ENCODE results near the gene SLC6A19.

SLC6A19 gene

DNA sequence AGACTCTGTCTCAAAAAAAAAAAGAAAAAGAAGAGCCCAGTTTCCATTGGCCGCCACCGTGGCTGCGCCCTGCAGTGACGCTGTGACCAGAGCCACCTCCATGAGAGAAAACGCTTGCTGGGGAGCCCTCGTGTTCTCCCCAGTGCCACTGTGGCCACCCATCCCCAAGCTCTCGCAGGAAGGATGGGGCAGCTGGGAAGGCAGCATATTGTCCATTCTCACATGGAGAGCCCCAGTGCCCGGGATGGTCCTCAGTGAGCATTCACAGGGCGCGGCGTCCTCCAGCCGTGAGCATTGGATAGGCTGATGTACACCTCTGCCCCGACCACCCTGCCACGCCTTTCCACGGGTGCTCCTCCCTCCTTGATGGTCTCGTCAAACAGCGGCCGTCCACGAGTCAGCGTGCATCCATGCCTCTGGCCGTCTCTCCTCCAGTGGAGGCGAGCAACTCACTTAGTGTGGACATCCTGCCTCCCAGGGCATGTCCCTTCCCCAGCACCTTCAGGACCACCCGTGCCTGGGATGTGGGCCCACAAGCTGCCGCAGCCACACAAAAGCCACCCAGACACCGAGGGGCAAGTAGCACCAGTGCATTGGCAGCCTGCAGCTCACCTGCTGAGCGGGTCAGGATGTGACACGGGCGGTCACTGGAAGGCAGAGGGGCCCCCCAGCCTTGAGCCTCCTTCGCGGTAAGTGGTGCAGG is 23.4 kb upstream of the SLC6A19 start:
- in situ Hi-C loops (cut with HindIII; ENCODE audit: low sequenced_read_pairs): no loop called here

DNA sequence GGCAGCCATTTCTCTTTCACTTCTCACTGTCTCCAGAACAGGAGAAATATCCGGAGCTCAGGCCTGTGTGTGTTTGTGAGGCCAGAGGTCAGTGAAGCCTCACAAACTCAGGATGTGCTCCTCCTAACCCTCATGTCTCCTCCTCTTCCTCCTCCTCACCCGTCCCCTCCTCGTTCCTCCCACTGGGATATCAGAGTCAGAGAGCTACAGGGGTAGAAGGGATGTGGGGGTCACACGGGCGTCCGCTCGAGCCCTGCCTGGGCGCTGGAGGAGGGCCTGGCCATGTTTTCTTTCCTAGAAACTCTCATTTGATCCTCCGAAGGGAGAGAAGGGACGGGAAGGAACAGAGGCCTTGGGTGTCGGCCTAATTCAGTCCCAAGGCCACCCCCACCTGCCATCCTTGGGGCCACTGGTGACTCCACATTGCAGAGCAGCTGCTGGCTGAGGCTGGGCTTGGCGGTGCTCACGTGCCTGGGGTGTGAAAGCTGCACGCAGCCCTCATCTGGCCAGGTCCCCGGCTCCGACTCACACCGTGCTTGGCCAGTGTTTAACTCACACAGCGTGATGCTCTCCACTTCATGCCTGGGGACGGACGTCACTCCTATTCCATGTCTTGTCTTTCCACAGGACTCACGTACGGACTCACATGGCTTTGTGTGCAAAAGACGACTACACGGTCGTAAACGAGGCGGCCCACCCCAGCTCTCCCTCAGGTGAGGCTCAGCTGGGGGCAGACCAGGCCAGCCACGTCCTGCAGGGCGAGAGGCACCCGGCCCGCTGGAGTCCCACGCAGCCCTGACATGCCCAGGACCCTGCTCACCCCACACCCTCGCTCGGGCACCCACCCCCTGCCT is 22.6 kb upstream of the SLC6A19 start:
- in situ Hi-C loops (cut with HindIII; ENCODE audit: low sequenced_read_pairs): no loop called here

DNA sequence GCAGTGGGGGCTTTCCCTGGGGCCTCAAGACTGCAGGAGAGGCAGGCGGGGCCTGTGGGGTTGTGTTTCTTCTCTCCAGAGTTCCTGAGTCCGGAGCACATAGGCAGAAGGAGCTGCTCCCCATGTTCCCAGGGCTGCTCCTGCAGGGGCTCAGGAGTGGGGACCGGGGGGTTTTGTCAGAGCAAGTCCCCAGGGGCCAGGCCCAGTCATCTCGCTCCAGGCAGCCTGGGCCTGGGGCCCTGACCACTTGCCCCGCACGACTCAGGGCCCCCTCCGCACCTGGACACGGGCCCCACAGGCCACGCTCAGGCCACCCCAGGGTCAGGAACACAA is 22.0 kb upstream of the SLC6A19 start:
- in situ Hi-C loops (cut with HindIII; ENCODE audit: low sequenced_read_pairs): no loop called here

DNA sequence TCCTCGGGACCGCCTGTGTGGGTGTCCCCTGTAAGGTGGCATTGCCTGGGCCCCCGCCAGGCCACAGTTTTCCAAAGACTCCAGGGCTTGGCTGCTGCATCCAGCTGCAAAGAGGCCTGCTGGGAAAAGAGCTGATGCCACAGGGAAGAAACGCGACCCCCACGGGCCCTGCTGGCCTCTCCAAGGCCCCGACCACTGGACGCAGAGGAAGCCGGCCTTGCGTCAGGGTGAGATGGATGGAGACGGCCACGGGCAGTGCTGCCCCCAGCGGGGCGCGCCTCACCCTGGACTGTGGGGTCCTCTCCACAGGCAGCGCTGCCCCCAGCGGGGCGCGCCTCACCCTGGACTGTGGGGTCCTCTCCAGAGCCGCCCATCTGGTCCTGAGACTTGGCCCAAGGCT is 21.3 kb upstream of the SLC6A19 start:
- in situ Hi-C loops (cut with HindIII; ENCODE audit: low sequenced_read_pairs): no loop called here

DNA sequence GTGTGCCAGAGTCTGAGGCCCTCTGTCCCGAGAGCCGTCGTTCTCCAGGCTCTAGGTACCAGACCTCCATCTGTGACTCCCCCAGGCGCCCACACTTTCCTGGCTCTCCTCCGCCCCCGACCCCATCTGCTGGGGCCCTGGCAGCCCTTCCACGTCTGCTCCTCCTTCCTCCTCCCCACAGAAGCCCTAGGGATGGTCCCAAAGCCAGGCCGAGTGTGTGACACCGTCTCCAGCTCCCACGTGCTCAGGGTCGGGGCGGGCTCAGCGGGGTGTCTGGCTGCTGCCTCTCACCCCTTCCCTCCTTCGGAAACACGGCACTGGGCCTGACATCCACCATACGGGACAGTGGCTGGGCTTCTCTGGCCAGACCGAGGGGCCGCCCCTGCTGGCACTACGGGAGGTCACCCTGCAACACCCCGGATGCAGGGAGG is 20.5 kb upstream of the SLC6A19 start:
- in situ Hi-C loops (cut with HindIII; ENCODE audit: low sequenced_read_pairs): no loop called here

DNA sequence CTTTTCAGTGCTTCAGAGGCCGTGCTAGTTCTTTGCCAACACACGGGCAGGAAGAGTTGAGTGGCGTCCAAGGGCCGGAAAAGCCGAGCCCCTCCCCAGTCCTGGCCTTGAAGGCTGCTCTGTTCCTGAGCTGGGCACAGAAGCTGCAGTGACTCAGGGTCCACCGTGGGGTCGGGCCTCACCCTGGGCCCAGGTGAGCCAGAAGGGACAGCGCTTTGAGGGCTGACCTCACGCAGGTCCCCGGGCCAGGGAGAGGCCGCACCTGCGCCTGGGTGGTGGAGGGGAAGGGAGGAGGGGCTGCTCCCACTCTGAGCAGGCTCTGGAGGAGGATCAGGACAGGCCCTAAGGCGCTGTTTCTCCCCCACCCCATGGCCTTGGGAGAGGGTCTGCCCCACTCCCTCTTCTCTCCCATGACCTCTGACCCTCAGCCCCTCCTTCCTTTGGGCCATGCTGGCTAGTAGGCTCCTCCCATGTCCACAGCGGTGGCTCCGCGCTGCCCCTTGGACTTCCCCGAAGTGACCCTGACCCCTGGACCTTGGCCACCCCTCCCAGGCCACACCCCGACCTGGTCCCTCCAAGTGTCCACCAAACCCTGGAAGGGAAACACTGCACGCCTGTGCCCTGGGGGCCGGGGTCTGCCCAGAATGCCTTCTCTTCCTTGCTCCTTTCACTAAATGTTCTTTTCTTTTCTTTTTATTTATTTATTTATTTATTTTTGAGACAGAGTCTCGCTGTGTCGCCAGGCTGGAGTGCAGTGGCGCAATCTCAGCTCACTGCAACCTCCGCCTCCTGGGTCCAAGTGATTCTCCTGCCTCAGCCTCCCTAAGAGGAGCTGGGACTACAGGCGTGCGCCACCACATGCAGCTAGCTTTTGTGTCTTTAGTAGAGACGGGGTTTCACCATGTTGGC is 19.7 kb upstream of the SLC6A19 start:
- in situ Hi-C loops (cut with HindIII; ENCODE audit: low sequenced_read_pairs): no loop called here

DNA sequence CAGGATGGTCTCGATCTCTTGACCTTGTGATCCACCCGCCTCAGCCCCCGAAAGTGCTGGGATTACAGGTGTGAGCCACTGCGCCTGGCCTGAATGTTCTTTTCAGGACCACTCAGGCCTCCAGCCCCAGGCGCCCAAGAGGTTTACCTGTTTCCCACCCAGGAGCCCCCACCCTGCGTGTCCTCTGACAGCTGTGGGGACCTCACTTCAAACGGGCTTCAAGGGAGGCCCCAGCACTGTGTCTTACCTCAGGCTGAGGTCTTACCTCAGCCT is 19.1 kb upstream of the SLC6A19 start:
- in situ Hi-C loops (cut with HindIII; ENCODE audit: low sequenced_read_pairs): no loop called here

DNA sequence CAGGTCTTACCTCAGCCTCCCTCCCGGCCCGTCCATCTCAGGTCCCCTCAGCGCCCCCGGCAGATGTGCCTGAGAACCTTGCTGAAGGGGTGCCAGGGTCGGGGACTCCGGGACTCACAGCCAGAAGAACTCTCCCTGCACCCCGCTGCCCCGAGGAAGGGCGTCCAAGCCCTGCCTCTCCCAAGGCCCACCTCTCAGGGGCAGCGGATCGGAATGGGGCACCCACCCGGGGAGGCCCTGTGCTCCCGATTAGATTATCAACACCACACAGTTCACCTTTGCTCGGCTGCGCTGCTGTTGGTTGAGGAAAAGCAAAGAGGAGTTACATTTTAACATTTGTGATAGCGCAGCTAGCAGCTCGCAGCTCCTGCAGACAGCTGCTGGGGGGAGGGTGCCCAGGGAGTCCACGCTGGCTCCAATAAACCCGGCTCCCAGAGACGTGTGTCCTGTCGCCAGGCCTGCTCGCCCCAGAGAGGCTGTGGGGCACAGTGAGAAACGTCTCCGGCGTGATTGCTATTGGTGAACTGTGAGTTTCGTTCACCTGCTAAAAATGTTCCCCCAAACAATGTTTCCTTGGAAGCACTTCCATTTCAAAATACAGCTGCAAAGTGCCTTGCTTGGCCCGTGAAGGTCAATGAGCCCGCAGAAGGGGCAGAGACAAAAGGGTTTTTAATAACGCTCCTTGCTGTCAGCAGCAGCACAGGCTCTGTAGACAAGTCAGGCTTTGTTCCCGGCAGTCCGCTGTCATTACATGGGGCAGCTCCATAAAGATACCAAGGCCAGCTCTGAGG is 18.6 kb upstream of the SLC6A19 start:
- in situ Hi-C loops (cut with HindIII; ENCODE audit: low sequenced_read_pairs): no loop called here

DNA sequence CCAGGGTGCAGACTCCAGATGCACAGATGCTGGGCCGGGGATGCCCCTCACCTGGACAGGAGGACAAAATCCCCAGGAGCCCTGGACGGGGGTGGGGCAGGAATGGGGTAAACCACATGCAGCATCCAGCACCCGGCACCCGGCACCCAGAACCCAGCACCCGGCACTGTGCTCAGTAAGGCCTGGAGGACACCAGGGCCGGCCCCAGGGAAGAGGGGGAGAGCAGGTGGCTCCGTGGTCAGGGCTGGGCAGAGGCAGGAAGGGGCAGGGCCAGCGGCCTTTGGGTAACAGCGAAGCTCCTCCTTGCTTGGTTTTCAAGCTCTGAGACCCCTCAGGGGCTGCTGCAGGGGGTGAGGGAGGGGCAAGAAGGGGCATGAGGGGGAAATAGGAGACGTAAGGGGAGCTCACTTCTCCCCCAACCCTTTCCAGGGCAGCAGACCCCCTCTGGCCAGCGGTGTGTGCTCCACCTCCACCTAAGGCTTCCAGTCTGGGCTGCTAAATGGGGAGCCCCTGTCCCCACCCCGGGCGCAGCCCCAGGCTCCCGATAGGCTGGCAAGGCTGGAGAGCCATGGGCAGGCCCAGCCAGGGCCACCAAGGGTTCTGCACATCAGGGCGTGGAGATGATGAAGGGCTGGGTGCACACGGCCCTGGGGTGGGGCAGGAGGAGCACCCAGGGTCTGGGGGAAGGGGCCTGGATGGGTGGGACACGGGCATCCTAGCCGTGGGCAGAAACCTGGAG is 17.8 kb upstream of the SLC6A19 start:
- in situ Hi-C loops (cut with HindIII; ENCODE audit: low sequenced_read_pairs): no loop called here

DNA sequence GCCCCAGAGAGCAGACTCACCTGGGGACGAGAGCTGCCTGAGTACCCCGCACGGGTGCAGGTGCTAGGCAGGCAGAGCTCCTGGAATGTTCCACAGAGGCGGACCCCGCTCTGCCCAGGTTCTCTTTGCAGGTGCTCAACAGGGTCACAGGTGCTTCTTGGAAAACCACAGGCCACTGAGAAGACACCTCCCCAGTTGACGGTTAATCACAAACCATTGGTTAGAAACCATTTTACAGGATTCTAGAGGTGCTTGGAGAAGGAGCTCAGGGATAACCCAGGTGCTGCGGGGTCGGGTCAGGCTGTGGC is 17.3 kb upstream of the SLC6A19 start:
- in situ Hi-C loops (cut with HindIII; ENCODE audit: low sequenced_read_pairs): no loop called here

DNA sequence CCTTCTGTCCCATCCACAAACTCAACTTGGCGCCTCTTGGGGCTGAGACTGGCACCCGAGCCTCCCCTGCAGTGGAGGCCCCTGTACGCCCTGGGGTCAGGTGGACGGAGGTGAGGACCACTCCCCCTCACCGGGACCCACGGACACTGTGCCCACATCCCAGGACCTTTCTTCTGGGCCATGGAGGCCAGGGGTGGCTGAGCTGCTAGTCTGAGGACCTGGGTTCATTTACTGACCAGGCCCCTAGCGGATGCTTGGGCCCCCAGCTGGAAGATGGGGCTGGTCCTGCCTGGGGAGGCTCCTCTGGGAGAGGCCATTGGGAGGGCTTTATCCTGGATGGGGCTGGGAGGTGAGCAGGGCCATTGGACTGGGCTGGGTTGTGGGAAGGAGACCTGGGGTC is 16.9 kb upstream of the SLC6A19 start:
- in situ Hi-C loops (cut with HindIII; ENCODE audit: low sequenced_read_pairs): no loop called here

DNA sequence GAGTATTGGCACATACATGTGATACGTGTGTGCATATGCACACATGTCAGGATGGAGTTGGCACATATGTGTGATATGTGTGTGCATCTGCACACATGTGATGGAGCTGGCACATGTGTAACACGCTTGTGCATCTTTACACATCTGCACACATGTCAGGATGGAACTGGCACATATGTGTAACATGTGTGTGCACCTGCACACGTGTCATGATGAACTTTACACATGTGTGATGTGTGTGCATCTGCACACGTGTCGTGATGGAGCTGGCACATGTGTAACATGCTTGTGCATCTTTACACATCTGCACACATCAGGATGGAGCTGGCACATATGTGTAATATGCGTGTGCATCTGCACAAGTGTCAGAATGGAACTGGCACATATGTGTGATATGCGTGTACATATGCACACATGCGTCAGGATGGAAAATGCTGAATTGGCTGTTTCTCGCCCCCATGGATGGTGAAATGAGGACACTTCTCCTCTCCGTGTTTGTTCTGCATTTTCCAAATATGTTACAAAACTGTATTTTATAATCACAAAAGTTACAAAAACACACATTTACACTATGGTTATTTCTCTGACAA is 16.3 kb upstream of the SLC6A19 start:
- in situ Hi-C loops (cut with HindIII; ENCODE audit: low sequenced_read_pairs): no loop called here

DNA sequence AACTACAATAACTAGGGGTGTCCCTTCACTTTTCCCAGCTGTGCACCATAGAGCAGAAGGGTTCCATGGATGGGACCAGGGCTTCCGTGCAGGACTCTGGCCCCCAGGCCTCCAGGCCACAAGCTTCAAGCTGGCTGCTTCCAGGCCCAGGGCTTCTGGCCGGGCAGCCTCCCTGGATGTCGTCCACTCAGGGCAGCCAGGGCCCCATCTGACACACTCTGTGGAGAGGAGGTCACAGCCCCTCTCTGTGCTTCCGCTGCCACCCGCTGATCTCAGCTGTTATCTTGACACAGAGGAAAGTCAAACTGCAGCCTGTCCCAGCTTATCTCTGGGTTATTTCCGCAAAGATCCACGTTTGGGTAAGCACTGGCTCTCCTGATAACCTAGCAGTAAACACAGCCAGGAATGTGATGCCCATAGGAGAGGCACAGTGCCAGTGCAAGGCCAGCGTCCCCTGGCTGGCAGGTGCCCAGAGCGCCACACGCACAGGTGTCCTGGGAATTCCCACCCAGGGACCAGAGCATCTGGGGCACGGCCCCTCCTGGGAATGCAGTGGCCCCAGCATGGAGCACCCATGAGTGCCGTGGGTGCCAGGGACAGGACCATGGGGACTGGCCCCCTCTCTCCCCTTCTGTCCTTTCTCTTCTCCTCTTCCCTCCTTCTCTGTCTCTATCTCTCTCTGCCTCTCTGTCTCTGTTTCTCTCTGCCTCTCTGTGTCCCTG is 15.6 kb upstream of the SLC6A19 start:
- in situ Hi-C loops (cut with HindIII; ENCODE audit: low sequenced_read_pairs): no loop called here

DNA sequence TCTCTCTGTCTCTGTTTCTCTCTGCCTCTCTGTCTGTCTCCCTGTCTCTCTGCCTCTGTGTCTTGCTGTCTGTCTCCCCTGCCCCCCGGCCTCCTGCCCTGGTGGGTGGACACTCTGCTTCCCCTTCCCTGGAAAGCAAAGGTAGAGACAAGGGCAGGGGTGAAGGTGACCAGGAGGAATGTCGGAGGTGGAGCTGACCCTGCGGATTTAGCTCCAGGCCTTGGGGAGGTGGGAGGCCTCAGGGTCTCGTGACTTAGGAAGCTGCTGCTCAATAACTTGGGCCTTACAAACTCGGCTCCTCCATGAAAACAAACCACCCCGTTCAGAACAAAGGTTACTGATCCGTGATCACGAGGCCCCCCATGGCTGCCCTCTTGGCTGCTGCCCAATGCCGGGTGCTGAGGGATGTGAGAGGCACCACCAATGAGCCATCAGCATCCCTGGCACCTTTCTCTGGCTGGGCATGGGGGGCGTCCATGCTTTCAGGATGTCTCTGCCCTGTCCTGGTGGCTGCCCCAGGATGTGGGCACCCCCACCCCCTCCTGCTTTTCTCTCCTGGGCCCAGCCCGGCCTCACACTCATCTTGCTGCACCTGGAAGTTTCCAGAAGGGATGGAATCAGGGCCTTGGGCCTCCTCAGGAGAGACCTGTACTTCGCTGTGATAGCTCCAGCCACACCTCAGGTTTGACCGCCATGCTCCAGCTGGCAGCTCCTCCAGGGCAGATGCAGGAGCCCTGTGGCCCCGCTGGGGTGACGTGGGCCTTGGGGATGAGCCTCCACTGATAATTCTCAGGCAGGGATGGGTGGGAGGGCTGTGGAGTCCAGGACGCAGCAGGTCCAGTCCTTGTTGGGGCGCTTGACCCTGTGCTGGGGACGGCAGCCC is 14.8 kb upstream of the SLC6A19 start:
- in situ Hi-C loops (cut with HindIII; ENCODE audit: low sequenced_read_pairs): no loop called here

DNA sequence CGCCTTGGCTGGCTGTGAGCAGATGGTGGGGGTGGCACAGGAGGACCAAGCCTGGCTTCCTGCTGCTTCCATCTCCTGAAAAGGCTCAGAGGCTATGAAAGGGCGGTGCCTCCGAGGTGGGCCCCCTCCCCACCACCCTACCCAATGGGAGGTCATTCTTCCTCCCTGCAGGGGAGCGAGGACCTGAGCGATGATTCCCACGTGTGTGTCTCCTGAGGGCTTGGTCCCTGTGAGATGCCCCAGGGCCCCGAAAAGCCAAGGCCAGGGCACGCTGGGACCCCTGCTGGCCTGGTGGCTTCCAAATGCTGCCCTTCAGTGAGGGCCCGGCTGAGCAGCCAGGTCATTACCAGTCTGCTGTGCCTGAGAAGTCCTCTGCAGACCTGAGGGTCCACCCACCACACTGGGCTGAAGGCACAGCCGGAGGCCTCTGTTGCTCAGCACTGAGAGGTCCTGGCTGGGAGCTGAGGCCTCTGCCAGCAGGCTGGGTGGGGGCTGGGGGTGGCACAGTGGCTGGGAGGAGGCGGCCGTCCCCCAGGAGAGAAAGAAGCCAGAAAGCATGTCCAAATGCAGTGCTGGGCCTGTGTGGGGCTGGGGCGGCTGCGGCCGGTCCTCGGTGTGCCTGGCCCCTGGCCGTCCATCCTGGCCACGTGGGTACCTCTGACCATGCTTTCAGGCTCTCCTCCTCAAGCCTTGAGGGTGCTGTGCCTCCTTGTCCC is 14.0 kb upstream of the SLC6A19 start:
- in situ Hi-C loops (cut with HindIII; ENCODE audit: low sequenced_read_pairs): no loop called here

DNA sequence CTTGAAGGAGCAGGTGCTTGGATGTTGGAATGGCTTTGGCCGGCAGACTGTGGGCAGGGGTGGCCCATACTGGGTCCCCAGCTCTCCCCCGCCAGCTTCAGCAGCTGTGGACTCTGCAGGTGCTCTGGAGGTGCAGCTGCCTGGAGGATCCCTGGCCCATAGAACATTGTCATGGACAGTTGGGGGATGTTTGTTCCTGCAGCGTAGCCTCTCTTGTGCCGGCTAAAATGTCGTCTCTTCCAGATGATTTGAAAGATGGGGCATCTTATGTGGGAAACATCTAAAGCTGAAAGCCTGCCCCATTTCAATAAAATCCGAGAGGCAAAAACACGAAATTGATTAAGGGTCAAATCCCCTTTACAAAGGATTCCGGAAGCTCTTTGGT is 13.5 kb upstream of the SLC6A19 start:
- in situ Hi-C loops (cut with HindIII; ENCODE audit: low sequenced_read_pairs): no loop called here

DNA sequence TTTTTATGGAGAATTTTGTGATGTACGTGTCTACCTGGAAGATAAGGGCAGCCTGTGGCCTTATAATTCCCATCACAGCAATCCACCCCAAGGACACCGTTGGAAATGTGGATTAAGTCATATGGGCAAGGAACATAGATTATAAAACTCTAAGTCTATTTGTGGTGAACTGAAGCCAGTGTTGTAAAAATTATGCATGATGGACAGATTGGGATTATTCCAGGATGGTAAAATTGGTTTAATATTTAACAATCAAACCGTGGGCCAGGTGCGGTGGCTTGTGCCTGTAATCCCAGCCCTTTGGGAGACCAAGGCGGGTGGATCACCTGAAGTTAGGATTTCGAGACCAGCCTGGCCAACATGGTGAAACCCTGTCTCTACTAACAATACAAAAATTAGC is 12.9 kb upstream of the SLC6A19 start:
- in situ Hi-C loops (cut with HindIII; ENCODE audit: low sequenced_read_pairs): no loop called here

DNA sequence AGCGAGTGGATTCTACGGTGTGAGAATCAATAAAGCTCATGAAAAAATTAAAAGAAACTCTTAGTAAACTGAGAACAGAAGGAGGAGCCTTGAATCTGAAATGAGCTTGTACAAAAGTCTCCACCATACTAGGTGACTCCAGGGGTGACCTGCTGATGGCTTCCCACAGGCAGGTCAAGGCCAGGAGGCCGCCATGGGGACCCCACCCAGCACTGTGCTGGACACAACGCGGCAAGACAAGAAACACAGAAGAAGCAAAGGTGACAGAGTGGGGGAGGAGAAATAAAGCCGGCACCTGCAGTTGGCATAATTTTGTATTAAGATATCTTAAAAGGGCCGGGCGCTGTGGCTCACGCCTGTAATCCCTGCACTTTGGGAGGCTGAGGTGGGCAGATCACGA is 12.1 kb upstream of the SLC6A19 start:
- in situ Hi-C loops (cut with HindIII; ENCODE audit: low sequenced_read_pairs): no loop called here

All from DLD1 (cell line).